Keratinocyte (primary cell): ENCODE measurements around the gene NTRK1. TPM values are rescaled to one million over a fixed set of nuclear protein-coding genes. Genes with fewer than 3 reads are reported as not detected.

Source experiments
- DNase-seq: peaks from one replicate; pipeline ENCODE4 v3.0.0-alpha.2; 2011; ENCODE audit warnings: low read depth, missing footprints, low spot score
- FAIRE-seq: peaks from 2 replicates; lab custom pipeline; 2011; peaks lifted over from hg19 to GRCh38; lab: Jason Lieb, UNC
- H2AFZ ChIP-seq: 2 replicates; pipeline ENCODE4 v1.6.0; 2012; ENCODE audit warnings: low read length, control low read depth, inconsistent platforms; ENCODE audit not compliant: control insufficient read depth
- H3K27ac ChIP-seq: 2 replicates; pipeline ENCODE4 v1.5.1; 2011; ENCODE audit warnings: low read length; ENCODE audit not compliant: control insufficient read depth, insufficient read depth
- H3K27me3 ChIP-seq: 3 replicates; pipeline ENCODE4 v1.6.0; 2011; ENCODE audit warnings: low read length; ENCODE audit not compliant: control insufficient read depth, insufficient read depth; ENCODE audit errors: extremely low read depth
- H3K36me3 ChIP-seq, 2 experiments: 2 replicates in 1 of 2; 3 replicates in 1 of 2; pipeline ENCODE4 v1.5.1; 2011; ENCODE audit warnings: low read length in 2 of 2, mild to moderate bottlenecking in 1 of 2; ENCODE audit not compliant: control insufficient read depth in 2 of 2, insufficient read depth in 2 of 2; ENCODE audit errors: extremely low read depth in 1 of 2
- H3K4me1 ChIP-seq: 3 replicates; pipeline ENCODE4 v1.5.1; 2011; ENCODE audit warnings: low read length; ENCODE audit not compliant: control insufficient read depth, insufficient read depth; ENCODE audit errors: extremely low read depth
- H3K4me2 ChIP-seq: 3 replicates; pipeline ENCODE4 v1.6.0; 2011; ENCODE audit warnings: low read depth, low read length; ENCODE audit not compliant: control insufficient read depth, insufficient read depth; ENCODE audit errors: extremely low read depth
- H3K4me3 ChIP-seq, 3 experiments: fragments of 200-600 bp in 1 of 3; sonication (generic) in 1 of 3; 2 replicates in 2 of 3; 3 replicates in 1 of 3; pipeline ENCODE4 v1.5.1; 2011 to 2016; ENCODE audit warnings: low read length in 3 of 3, mild to moderate bottlenecking in 3 of 3, control low read depth in 2 of 3, inconsistent platforms in 1 of 3, low read depth in 1 of 3, mixed read lengths in 1 of 3, mixed run types in 1 of 3, moderate library complexity in 1 of 3; ENCODE audit not compliant: control insufficient read depth in 2 of 3, insufficient read depth in 2 of 3; ENCODE audit errors: extremely low read depth in 1 of 3
- H3K79me2 ChIP-seq: 2 replicates; pipeline ENCODE4 v1.6.0; 2012; ENCODE audit warnings: low read length; ENCODE audit not compliant: control insufficient read depth, insufficient read depth
- H3K9ac ChIP-seq: 3 replicates; pipeline ENCODE4 v1.6.0; 2011; ENCODE audit warnings: low read length; ENCODE audit not compliant: control insufficient read depth, insufficient read depth; ENCODE audit errors: extremely low read depth
- H3K9me1 ChIP-seq: 3 replicates; pipeline ENCODE4 v1.6.0; 2011; ENCODE audit warnings: low read length; ENCODE audit not compliant: control insufficient read depth, insufficient read depth; ENCODE audit errors: extremely low read depth
- H3K9me3 ChIP-seq: 2 replicates; pipeline ENCODE4 v1.5.1; 2012; ENCODE audit warnings: low read depth, low read length; ENCODE audit not compliant: control insufficient read depth
- H4K20me1 ChIP-seq: 3 replicates; pipeline ENCODE4 v1.6.0; 2011; ENCODE audit warnings: low read length; ENCODE audit not compliant: control insufficient read depth, insufficient read depth; ENCODE audit errors: extremely low read depth
- EZH2 ChIP-seq: IDR thresholded peaks from one replicate; pipeline ENCODE4 v1.6.1; 2012; ENCODE audit warnings: inconsistent platforms, mild to moderate bottlenecking, low read length, moderate library complexity
- dilution Hi-C: fragments of 300-500 bp; cut with MboI; formaldehyde crosslinking; loops from one replicate; pipeline ENCODE4 v1.7.0; 2020; ENCODE audit warnings: low sequenced_read_pairs; ENCODE audit not compliant: extremely low pct_ligation_motif_present
- polyA plus RNA-seq, 5 experiments: library from polyadenylated mRNA; depleted of rRNA in 3 of 5; stranded (reverse) in 3 of 5; stranded (forward) in 1 of 5; unstranded in 1 of 5; fragments of >200 nt; gene quantifications; 1 replicate in 1 of 5; 2 replicates in 3 of 5; 3 replicates in 1 of 5; pipeline versions ENCODE4 v1.2.1 to v1.2.3, GENCODE V29; 2011 to 2012; ENCODE audit warnings: missing spikeins in 2 of 5, low read depth in 1 of 5, low replicate concordance in 1 of 5
- TF ChIP-seq, protein P1 (sequence below), 3 experiments: IDR thresholded peaks in 1 of 3; conservative IDR thresholded peaks in 1 of 3; optimal IDR thresholded peaks in 1 of 3; 2 replicates in 2 of 3; 3 replicates in 1 of 3; pipeline versions ENCODE3 to v1.5.1; 2011; ENCODE audit warnings: low read length in 3 of 3, mild to moderate bottlenecking in 3 of 3, moderate library complexity in 2 of 3, control low read depth in 1 of 3, inconsistent platforms in 1 of 3; ENCODE audit not compliant: insufficient read depth in 2 of 3; ENCODE audit errors: extremely low read depth in 1 of 3

The NTRK1 gene
- polyA plus RNA-seq, 1 donor (not counting 4 experiments of a cell fraction or from before 2014, with no cell fraction given) = 0.03 TPM

DNA sequence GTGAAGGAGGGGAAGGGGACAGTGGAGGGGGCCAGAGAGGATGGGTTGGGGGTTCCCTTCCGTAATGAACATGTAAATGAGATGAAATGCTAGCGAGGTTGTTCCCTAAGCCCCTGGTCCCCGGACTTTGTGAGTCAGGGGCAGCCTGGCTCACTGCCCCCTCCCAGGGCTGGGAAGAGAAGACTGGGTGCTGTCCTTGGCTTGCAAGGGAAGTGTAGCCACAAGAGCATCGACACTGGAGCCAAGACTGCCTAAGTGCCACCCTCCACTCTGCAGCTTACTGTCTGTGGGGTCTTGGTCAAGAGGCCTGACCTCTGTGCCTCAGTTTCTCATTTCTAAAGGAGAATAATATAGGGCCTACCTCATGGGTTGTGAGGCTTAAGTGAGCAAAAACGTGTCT is 33.3 kb downstream of the NTRK1 start:
- H4K20me1 ChIP-seq = no peaks in the 10 kb centered on the region
- H3K4me1 ChIP-seq = peaks cover 37% of the 10 kb centered on the region
- no peak for FAIRE-seq
- no peak overlapping the region for H3K4me3 ChIP-seq
- no peaks in the 10 kb centered on the region for H3K79me2 ChIP-seq
- no peak for DNase-seq
- dilution Hi-C loops = no loop called here
- no peaks in the 10 kb centered on the region for H3K9me3 ChIP-seq
- H3K9ac ChIP-seq = no peak overlapping the region
- no peaks in the 10 kb centered on the region for H3K36me3 ChIP-seq
- H3K27me3 ChIP-seq = no peaks in the 10 kb centered on the region
- no peak overlapping the region for H2AFZ ChIP-seq
- H3K27ac ChIP-seq = no peak overlapping the region
- TF ChIP-seq, protein P1, sequence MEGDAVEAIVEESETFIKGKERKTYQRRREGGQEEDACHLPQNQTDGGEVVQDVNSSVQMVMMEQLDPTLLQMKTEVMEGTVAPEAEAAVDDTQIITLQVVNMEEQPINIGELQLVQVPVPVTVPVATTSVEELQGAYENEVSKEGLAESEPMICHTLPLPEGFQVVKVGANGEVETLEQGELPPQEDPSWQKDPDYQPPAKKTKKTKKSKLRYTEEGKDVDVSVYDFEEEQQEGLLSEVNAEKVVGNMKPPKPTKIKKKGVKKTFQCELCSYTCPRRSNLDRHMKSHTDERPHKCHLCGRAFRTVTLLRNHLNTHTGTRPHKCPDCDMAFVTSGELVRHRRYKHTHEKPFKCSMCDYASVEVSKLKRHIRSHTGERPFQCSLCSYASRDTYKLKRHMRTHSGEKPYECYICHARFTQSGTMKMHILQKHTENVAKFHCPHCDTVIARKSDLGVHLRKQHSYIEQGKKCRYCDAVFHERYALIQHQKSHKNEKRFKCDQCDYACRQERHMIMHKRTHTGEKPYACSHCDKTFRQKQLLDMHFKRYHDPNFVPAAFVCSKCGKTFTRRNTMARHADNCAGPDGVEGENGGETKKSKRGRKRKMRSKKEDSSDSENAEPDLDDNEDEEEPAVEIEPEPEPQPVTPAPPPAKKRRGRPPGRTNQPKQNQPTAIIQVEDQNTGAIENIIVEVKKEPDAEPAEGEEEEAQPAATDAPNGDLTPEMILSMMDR (optimal IDR thresholded peaks at IDR 0.05 in 1 of 3, IDR thresholded peaks at IDR 0.05 in 1 of 3, conservative IDR thresholded peaks at IDR 0.05 in 1 of 3; ENCODE audit: extremely low read depth in 1 of 3, insufficient read depth in 2 of 3, low read length in 3 of 3) = no peak
- no peak for TF ChIP-seq EZH2
- no peak overlapping the region for H3K4me2 ChIP-seq
- no peaks in the 10 kb centered on the region for H3K9me1 ChIP-seq

DNA sequence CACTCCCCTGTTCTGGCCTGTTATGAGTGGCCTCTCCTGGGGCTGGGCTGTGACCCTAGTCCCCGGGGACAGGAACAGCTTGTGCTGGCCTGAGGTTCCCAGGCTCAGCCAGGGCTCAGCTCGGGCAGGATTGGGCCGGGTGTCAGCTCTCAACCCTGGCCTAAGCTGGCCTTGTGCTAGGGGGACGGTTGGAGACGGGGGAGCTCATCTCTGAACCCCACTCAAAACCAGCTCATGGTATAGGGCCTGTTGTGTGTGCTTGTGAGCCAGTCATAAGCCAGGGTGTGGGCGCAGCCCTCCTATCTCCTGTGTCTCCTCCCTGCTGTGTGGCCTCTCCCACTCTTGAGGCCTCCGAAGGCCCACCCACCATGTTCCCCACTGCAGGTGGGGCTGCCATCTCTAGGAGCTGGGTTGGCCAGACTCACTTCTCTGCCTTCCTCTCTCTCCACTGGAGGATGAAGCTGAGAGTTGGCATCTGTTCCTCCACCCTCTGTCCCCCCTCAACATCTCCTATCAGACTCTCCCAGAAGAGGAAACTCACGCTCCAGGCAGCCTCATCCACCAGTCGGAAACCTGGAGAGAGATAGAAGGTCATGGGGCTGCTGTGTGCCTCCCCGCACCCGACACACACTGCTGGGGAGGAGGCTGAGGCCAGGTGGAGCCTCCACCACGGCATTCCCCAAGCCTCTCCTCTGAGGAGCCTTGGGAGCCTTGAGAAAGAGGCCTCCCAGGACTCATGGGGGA is 34.2 kb downstream of the NTRK1 start:
- TF ChIP-seq EZH2 = no peak
- TF ChIP-seq, protein P1 (optimal IDR thresholded peaks at IDR 0.05 in 1 of 3, IDR thresholded peaks at IDR 0.05 in 1 of 3, conservative IDR thresholded peaks at IDR 0.05 in 1 of 3; ENCODE audit: extremely low read depth in 1 of 3, insufficient read depth in 2 of 3, low read length in 3 of 3) = no peak
- Histone ChIP-seq H3K9ac (no peak overlapping the region), H3K4me2 (no peak overlapping the region), H3K4me1 (peaks cover 37% of the 10 kb centered on the region), H3K27me3 (no peaks in the 10 kb centered on the region), H3K9me1 (no peaks in the 10 kb centered on the region), H3K36me3 (no peaks in the 10 kb centered on the region), H3K27ac (no peak overlapping the region), H3K4me3 (no peak overlapping the region), H4K20me1 (no peaks in the 10 kb centered on the region), H3K9me3 (no peaks in the 10 kb centered on the region), H3K79me2 (no peaks in the 10 kb centered on the region), H2AFZ (no peak overlapping the region)
- FAIRE-seq (no peak), DNase-seq (no peak)
- dilution Hi-C loops = no loop called here
